Measurements from ENCODE around the gene CAMKMT.

The CAMKMT gene

GRCh38 chr2:44325897-44326296, 35.9 kb upstream of the CAMKMT start:
- TF ChIP-seq, protein P1, sequence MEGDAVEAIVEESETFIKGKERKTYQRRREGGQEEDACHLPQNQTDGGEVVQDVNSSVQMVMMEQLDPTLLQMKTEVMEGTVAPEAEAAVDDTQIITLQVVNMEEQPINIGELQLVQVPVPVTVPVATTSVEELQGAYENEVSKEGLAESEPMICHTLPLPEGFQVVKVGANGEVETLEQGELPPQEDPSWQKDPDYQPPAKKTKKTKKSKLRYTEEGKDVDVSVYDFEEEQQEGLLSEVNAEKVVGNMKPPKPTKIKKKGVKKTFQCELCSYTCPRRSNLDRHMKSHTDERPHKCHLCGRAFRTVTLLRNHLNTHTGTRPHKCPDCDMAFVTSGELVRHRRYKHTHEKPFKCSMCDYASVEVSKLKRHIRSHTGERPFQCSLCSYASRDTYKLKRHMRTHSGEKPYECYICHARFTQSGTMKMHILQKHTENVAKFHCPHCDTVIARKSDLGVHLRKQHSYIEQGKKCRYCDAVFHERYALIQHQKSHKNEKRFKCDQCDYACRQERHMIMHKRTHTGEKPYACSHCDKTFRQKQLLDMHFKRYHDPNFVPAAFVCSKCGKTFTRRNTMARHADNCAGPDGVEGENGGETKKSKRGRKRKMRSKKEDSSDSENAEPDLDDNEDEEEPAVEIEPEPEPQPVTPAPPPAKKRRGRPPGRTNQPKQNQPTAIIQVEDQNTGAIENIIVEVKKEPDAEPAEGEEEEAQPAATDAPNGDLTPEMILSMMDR (IDR thresholded peaks at IDR 0.05; ENCODE audit: low read depth, low read length, missing control alignments) = no peak
- DNase-seq (ENCODE audit: low read depth) = no peak
- no peak overlapping the region for H3K4me3 ChIP-seq (ENCODE audit: low read depth, low read length)

DNA sequence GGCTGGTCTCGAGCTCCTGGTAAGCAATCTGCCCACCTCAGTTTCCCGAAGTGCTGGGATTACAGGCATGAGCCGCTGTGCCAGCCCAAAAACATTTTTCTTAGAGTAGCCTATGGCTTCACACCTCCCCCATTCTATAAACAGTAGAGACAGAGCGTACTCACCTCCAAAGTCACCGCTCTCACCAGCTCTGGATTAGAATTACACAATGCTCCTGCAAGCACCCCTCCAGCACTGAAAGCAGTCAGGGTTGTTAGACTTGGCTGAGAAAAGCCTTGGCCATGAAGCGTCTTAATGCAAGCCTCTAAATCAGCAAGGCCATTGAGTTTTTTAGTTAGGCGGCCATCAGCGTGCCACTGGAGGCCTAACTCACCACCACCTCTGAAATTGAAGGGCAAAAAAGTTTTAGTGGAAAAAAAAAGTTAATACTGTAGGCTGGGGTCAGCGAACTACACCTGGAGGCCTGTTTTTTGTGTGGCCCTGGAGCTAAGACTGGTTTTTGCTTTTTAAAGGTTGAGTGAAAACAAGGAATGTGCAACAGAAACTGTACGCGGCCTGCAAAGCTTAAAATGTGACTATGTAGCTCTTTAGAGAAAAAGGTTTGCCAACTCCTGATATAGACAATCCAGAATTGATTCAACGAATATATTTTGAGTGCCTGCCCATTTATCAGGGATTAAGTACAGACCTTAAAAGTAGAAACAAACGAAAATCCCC, 35.0 kb upstream of the CAMKMT start:
- TF ChIP-seq, protein P1 (IDR thresholded peaks at IDR 0.05; ENCODE audit: low read depth, low read length, missing control alignments) = no peak
- no peak overlapping the region for H3K4me3 ChIP-seq (ENCODE audit: low read depth, low read length)
- no peak for DNase-seq (ENCODE audit: low read depth)

GRCh38 chr2:44328750-44329149, 33.0 kb upstream of the CAMKMT start:
- TF ChIP-seq, protein P1 (IDR thresholded peaks at IDR 0.05; ENCODE audit: low read depth, low read length, missing control alignments) = no peak
- no peak for DNase-seq (ENCODE audit: low read depth)
- no peak overlapping the region for H3K4me3 ChIP-seq (ENCODE audit: low read depth, low read length)

DNA sequence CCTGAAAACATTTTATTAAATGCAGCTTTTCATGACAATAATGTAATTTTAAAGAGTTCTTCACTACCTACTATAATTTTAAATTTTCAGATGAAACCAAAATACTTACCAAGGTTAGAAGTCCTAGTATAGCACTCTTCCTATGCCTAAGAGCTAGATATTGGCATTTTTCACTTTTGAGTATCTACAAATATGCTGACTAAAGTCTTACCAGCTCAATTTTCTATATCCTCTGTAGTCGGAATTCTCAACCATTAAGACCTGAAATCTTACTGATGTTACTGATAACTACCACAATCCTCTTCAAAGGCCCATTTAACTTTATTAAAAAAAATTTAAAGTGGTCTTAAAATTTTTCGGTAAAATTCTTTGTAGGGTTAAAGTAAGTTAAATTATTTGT, 32.4 kb upstream of the CAMKMT start:
- DNase-seq (ENCODE audit: low read depth) = no peak
- no peak overlapping the region for H3K4me3 ChIP-seq (ENCODE audit: low read depth, low read length)
- TF ChIP-seq, protein P1 (IDR thresholded peaks at IDR 0.05; ENCODE audit: low read depth, low read length, missing control alignments) = no peak

GRCh38 chr2:44330801-44331200, 30.9 kb upstream of the CAMKMT start:
- TF ChIP-seq, protein P1 (IDR thresholded peaks at IDR 0.05; ENCODE audit: low read depth, low read length, missing control alignments) = no peak
- H3K4me3 ChIP-seq (ENCODE audit: low read depth, low read length) = no peak overlapping the region
- no peak for DNase-seq (ENCODE audit: low read depth)

GRCh38 chr2:44333994-44334393, 27.8 kb upstream of the CAMKMT start:
- TF ChIP-seq, protein P1 (IDR thresholded peaks at IDR 0.05; ENCODE audit: low read depth, low read length, missing control alignments) = no peak
- H3K4me3 ChIP-seq (ENCODE audit: low read depth, low read length) = no peak overlapping the region
- DNase-seq (ENCODE audit: low read depth) = no peak

All from GM12864 (cell line).